NCI-H526 treated with DMSO at 0.1 percent for 48 hours (cell line): ENCODE results near the gene CATSPERZ.

ENCODE experiments used
- DNase-seq: peaks from one replicate; lab custom pipeline; 2025; lab: John Stamatoyannopoulos, UW

CATSPERZ gene

GRCh38 chr11:64285885-64286800 is 14.0 kb upstream of the CATSPERZ start:
- no peak for DNase-seq

- no peak for DNase-seq
Measured at GRCh38 chr11:64286801-64287159, 13.4 kb upstream of the CATSPERZ start.

- no peak for DNase-seq
Measured at GRCh38 chr11:64287676-64288352, 12.3 kb upstream of the CATSPERZ start.

GRCh38 chr11:64288353-64288750 is 11.8 kb upstream of the CATSPERZ start:
- DNase-seq: no peak

- no peak for DNase-seq
Measured at GRCh38 chr11:64289002-64289564, 11.1 kb upstream of the CATSPERZ start.

GRCh38 chr11:64290352-64291261 is 9.6 kb upstream of the CATSPERZ start:
- no peak for DNase-seq

- no peak for DNase-seq
Measured at GRCh38 chr11:64291262-64291751, 8.9 kb upstream of the CATSPERZ start, which contains the start of gene KCNK4. TSS of gene KCNK4 (plus strand) at chr11:64291302. CDS start at chr11:64293019, 1,717 bp downstream.

- no peak for DNase-seq
Measured at GRCh38 chr11:64291752-64292459, 8.3 kb upstream of the CATSPERZ start.

GRCh38 chr11:64292460-64293254 is 7.5 kb upstream of the CATSPERZ start:
- no peak for DNase-seq

- DNase-seq: no peak
Measured at GRCh38 chr11:64294774-64295173, 5.4 kb upstream of the CATSPERZ start.

GRCh38 chr11:64295760-64296159 is 4.4 kb upstream of the CATSPERZ start:
- no peak for DNase-seq

GRCh38 chr11:64296236-64296635 is 3.9 kb upstream of the CATSPERZ start:
- no peak for DNase-seq

- no peak for DNase-seq
Measured at GRCh38 chr11:64296830-64297698, 3.1 kb upstream of the CATSPERZ start.

- DNase-seq: no peak
Measured at GRCh38 chr11:64297699-64298358, 2.3 kb upstream of the CATSPERZ start.

- no peak for DNase-seq
Measured at GRCh38 chr11:64298966-64299846, 952 bp upstream of the CATSPERZ start.

GRCh38 chr11:64303109-64304031 is 3.2 kb downstream of the CATSPERZ start:
- DNase-seq: no peak

- no peak for DNase-seq
Measured at GRCh38 chr11:64304032-64304315, 3.8 kb downstream of the CATSPERZ start.
